ENCODE measurements around the gene PLCB4.

DNA sequence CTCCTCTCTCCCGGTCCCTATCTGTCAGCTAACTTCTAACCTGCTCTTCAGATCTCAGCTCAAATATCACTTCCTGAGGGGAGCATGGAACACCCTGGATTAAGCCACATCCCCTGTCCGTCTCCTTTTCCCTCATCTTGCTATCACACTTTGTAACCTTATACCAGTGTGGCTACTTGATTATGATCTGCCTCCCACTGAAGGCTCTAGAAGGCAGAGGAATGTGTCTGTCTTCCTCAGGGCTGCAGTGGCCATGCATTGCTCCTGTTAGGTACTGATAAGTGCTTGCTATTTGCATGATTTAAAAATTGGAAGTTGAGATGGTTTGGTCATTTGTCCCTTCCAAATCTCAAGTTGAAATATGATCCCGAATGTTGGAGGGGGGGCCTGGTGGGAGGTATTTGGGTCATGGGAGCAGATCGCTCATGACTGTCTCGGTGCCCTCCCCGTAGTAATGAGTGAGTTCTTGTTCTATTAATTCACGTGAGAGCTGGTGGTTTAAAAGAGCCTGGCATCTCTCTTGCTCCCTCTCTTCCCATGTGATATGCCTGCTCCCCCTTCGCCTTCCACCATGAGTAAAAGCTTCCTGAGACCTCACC is 71.4 kb downstream of the PLCB4 start:
- TF ChIP-seq TAF1 (IDR thresholded peaks at IDR 0.05; ENCODE audit: borderline replicate concordance, insufficient read depth, low read length) (no peak), SIN3A (IDR thresholded peaks at IDR 0.05; ENCODE audit: borderline replicate concordance, insufficient read depth, low read length) (no peak), POLR2AphosphoS5 (IDR thresholded peaks at IDR 0.05; ENCODE audit: low read depth, low read length) (no peak), FOXP2 (optimal IDR thresholded peaks at IDR 0.05; ENCODE audit: borderline replicate concordance, extremely low read depth, extremely low read length, insufficient read depth) (no peak)
- TF ChIP-seq, protein P1, sequence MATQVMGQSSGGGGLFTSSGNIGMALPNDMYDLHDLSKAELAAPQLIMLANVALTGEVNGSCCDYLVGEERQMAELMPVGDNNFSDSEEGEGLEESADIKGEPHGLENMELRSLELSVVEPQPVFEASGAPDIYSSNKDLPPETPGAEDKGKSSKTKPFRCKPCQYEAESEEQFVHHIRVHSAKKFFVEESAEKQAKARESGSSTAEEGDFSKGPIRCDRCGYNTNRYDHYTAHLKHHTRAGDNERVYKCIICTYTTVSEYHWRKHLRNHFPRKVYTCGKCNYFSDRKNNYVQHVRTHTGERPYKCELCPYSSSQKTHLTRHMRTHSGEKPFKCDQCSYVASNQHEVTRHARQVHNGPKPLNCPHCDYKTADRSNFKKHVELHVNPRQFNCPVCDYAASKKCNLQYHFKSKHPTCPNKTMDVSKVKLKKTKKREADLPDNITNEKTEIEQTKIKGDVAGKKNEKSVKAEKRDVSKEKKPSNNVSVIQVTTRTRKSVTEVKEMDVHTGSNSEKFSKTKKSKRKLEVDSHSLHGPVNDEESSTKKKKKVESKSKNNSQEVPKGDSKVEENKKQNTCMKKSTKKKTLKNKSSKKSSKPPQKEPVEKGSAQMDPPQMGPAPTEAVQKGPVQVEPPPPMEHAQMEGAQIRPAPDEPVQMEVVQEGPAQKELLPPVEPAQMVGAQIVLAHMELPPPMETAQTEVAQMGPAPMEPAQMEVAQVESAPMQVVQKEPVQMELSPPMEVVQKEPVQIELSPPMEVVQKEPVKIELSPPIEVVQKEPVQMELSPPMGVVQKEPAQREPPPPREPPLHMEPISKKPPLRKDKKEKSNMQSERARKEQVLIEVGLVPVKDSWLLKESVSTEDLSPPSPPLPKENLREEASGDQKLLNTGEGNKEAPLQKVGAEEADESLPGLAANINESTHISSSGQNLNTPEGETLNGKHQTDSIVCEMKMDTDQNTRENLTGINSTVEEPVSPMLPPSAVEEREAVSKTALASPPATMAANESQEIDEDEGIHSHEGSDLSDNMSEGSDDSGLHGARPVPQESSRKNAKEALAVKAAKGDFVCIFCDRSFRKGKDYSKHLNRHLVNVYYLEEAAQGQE (IDR thresholded peaks at IDR 0.05; ENCODE audit: insufficient read depth in 1 of 2, low read depth in 2 of 2, low read length in 2 of 2): no peak

All from PFSK-1 (cell line).